HEK293 (cell line): ENCODE data around the gene ZNF680.

ENCODE experiments used
- CTCF ChIA-PET: fragments of 350-600 bp; formaldehyde crosslinking; extraction: SDS; loops from one replicate; lab custom pipeline; 2021; ENCODE audit warnings: antibody characterized with exemption; lab: Yijun Ruan, JAX
- POLR2A ChIA-PET: fragments of 300-600 bp; formaldehyde crosslinking; extraction: SDS; loops from one replicate; lab custom pipeline; 2020; ENCODE audit warnings: antibody characterized with exemption, inconsistent platforms; lab: Yijun Ruan, JAX
- H3K27ac ChIP-seq: fragments of 200-500 bp; sonication (Bioruptor generic); 2 replicates; pipeline ENCODE4 v1.5.1; 2014; ENCODE audit warnings: low read depth, low read length, control low read depth, inconsistent platforms; ENCODE audit errors: extremely low read depth
- H3K36me3 ChIP-seq, 2 experiments: fragments of 200-500 bp in 1 of 2; sonication (Bioruptor generic) in 1 of 2; 1 replicate in 1 of 2; 2 replicates in 1 of 2; pipeline ENCODE4 v1.5.1; 2014 to 2017; ENCODE audit warnings: inconsistent platforms in 2 of 2, low read length in 2 of 2; ENCODE audit not compliant: control insufficient read depth in 2 of 2, insufficient read depth in 1 of 2
- H3K4me1 ChIP-seq: fragments of 200-500 bp; sonication (Bioruptor generic); 2 replicates; pipeline ENCODE4 v1.5.1; 2014; ENCODE audit warnings: mild to moderate bottlenecking, low read length, inconsistent platforms; ENCODE audit not compliant: control insufficient read depth, insufficient read depth
- H3K4me3 ChIP-seq: 2 replicates; pipeline ENCODE4 v1.5.1; 2011; ENCODE audit warnings: low read depth, mild to moderate bottlenecking, control low read depth, low read length, moderate library complexity
- H3K9me3 ChIP-seq: fragments of 200-500 bp; sonication (Bioruptor generic); 2 replicates; pipeline ENCODE4 v1.5.1; 2014; ENCODE audit warnings: low read depth, low read length, inconsistent platforms; ENCODE audit not compliant: control insufficient read depth, insufficient read depth
- FEZF1 ChIP-seq: fragments of 450-650 bp; formaldehyde crosslinking; IDR thresholded peaks from 2 replicates; pipeline ENCODE4 v1.5.1; 2016; ENCODE audit warnings: missing biosample characterization, missing genetic modification characterization
- REPIN1 ChIP-seq: fragments of 450-650 bp; formaldehyde crosslinking; IDR thresholded peaks from 2 replicates; pipeline ENCODE4 v1.5.1; 2017; ENCODE audit warnings: missing biosample characterization, missing genetic modification characterization, low read depth
- SETDB1 ChIP-seq: IDR thresholded peaks from one replicate; pipeline ENCODE4 v1.6.1; 2017; ENCODE audit warnings: mild to moderate bottlenecking, low read length, moderate library complexity, mixed read lengths; ENCODE audit not compliant: insufficient read length
- SP2 ChIP-seq: fragments of 450-650 bp; formaldehyde crosslinking; IDR thresholded peaks from 2 replicates; pipeline ENCODE4 v1.5.1; 2016; ENCODE audit warnings: missing biosample characterization, missing genetic modification characterization
- ZBTB17 ChIP-seq: fragments of 450-650 bp; formaldehyde crosslinking; IDR thresholded peaks from 2 replicates; pipeline ENCODE4 v1.5.1; 2016; ENCODE audit warnings: missing biosample characterization, missing genetic modification characterization
- ZEB2 ChIP-seq: fragments of 450-650 bp; formaldehyde crosslinking; IDR thresholded peaks from 2 replicates; pipeline ENCODE4 v1.5.1; 2016; ENCODE audit warnings: missing biosample characterization, missing genetic modification characterization
- ZFP41 ChIP-seq: fragments of 450-650 bp; formaldehyde crosslinking; IDR thresholded peaks from 2 replicates; pipeline ENCODE4 v1.5.1; 2016; ENCODE audit warnings: missing biosample characterization, missing genetic modification characterization, borderline replicate concordance
- ZFP69B ChIP-seq: fragments of 450-650 bp; formaldehyde crosslinking; IDR thresholded peaks from 2 replicates; pipeline ENCODE4 v1.5.1; 2016; ENCODE audit warnings: missing biosample characterization, missing genetic modification characterization
- ZNF112 ChIP-seq: fragments of 450-650 bp; formaldehyde crosslinking; IDR thresholded peaks from 2 replicates; pipeline ENCODE4 v1.5.0; 2017; ENCODE audit warnings: missing biosample characterization, missing genetic modification characterization
- ZNF121 ChIP-seq: fragments of 450-650 bp; formaldehyde crosslinking; IDR thresholded peaks from 2 replicates; pipeline ENCODE4 v1.5.1; 2016; ENCODE audit warnings: missing biosample characterization, missing genetic modification characterization
- ZNF19 ChIP-seq: fragments of 450-650 bp; formaldehyde crosslinking; IDR thresholded peaks from 2 replicates; pipeline ENCODE4; 2016; ENCODE audit warnings: missing biosample characterization, missing genetic modification characterization, low read depth
- ZNF202 ChIP-seq: fragments of 450-650 bp; formaldehyde crosslinking; IDR thresholded peaks from 2 replicates; pipeline ENCODE4 v1.5.1; 2016; ENCODE audit warnings: missing biosample characterization, missing genetic modification characterization, borderline replicate concordance
- ZNF274 ChIP-seq, 2 experiments: fragments of 200-500 bp in 1 of 2; fragments of 450-650 bp in 1 of 2; sonication (Bioruptor generic) in 1 of 2; formaldehyde crosslinking in 1 of 2; IDR thresholded peaks; 2 replicates each; pipeline versions ENCODE4 v1.5.1 to v1.6.1; 2014 to 2016; ENCODE audit warnings: borderline replicate concordance in 1 of 2, inconsistent platforms in 1 of 2, low read length in 1 of 2, missing biosample characterization in 1 of 2, missing genetic modification characterization in 1 of 2
- ZNF433 ChIP-seq: fragments of 450-650 bp; formaldehyde crosslinking; IDR thresholded peaks from 2 replicates; pipeline ENCODE4 v1.5.1; 2016; ENCODE audit warnings: missing biosample characterization, missing genetic modification characterization, low read depth
- ZNF501 ChIP-seq: fragments of 450-650 bp; formaldehyde crosslinking; IDR thresholded peaks from 2 replicates; pipeline ENCODE4 v1.5.1; 2016; ENCODE audit warnings: missing biosample characterization, missing genetic modification characterization
- ZNF530 ChIP-seq: fragments of 450-650 bp; formaldehyde crosslinking; IDR thresholded peaks from 2 replicates; pipeline ENCODE4 v1.5.1; 2016; ENCODE audit warnings: low read depth, missing biosample characterization, missing genetic modification characterization
- ZNF555 ChIP-seq: fragments of 450-650 bp; formaldehyde crosslinking; conservative IDR thresholded peaks from 2 replicates; pipeline ENCODE4 v1.5.1; 2017; ENCODE audit warnings: missing biosample characterization, mild to moderate bottlenecking, missing genetic modification characterization, inconsistent platforms
- ZNF791 ChIP-seq: fragments of 450-650 bp; formaldehyde crosslinking; IDR thresholded peaks from 2 replicates; pipeline ENCODE4 v1.5.1; 2016; ENCODE audit warnings: missing biosample characterization, missing genetic modification characterization
- TF ChIP-seq, protein P1 (sequence below): fragments of 450-650 bp; formaldehyde crosslinking; IDR thresholded peaks from 2 replicates; pipeline ENCODE4 v1.5.1; 2016; ENCODE audit warnings: missing biosample characterization, missing genetic modification characterization, borderline replicate concordance
- TF ChIP-seq, protein P2 (sequence below): fragments of 450-650 bp; formaldehyde crosslinking; IDR thresholded peaks from 2 replicates; pipeline ENCODE4 v1.5.1; 2016; ENCODE audit warnings: missing biosample characterization, missing genetic modification characterization
- TF ChIP-seq, protein P3 (sequence below): fragments of 450-650 bp; formaldehyde crosslinking; IDR thresholded peaks from 2 replicates; pipeline ENCODE4 v1.5.1; 2016; ENCODE audit warnings: missing biosample characterization, missing genetic modification characterization, low read depth
- TF ChIP-seq, protein P4 (sequence below): fragments of 450-650 bp; formaldehyde crosslinking; IDR thresholded peaks from 2 replicates; pipeline ENCODE4 v1.5.1; 2016; ENCODE audit warnings: missing biosample characterization, missing genetic modification characterization

ZNF680 gene

DNA sequence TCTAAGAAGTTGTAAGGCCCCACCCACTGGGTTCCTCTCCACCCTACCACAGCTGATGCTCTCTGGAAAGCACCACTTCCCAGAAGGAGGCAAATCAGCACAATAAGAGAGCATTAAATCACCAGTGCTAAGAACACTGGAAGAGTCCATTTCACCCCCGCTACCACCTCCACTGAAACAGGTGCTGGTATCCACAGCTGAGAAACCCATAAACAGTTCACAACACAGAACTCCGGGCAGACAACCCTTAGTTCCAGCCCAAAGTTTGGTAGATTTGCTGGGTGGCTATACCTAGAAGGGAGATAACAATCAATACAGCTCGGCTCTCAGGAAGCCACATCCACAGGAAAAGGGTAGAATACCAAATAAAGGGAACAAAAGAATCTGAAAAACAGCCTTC, 34.1 kb downstream of the ZNF680 start (continued):
- TF ChIP-seq, protein P1, sequence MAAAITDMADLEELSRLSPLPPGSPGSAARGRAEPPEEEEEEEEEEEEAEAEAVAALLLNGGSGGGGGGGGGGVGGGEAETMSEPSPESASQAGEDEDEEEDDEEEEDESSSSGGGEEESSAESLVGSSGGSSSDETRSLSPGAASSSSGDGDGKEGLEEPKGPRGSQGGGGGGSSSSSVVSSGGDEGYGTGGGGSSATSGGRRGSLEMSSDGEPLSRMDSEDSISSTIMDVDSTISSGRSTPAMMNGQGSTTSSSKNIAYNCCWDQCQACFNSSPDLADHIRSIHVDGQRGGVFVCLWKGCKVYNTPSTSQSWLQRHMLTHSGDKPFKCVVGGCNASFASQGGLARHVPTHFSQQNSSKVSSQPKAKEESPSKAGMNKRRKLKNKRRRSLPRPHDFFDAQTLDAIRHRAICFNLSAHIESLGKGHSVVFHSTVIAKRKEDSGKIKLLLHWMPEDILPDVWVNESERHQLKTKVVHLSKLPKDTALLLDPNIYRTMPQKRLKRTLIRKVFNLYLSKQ = no peak
- TF ChIP-seq, protein P2, sequence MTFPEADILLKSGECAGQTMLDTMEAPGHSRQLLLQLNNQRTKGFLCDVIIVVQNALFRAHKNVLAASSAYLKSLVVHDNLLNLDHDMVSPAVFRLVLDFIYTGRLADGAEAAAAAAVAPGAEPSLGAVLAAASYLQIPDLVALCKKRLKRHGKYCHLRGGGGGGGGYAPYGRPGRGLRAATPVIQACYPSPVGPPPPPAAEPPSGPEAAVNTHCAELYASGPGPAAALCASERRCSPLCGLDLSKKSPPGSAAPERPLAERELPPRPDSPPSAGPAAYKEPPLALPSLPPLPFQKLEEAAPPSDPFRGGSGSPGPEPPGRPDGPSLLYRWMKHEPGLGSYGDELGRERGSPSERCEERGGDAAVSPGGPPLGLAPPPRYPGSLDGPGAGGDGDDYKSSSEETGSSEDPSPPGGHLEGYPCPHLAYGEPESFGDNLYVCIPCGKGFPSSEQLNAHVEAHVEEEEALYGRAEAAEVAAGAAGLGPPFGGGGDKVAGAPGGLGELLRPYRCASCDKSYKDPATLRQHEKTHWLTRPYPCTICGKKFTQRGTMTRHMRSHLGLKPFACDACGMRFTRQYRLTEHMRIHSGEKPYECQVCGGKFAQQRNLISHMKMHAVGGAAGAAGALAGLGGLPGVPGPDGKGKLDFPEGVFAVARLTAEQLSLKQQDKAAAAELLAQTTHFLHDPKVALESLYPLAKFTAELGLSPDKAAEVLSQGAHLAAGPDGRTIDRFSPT (tag by site-specific recombination) = no peak
- TF ChIP-seq ZNF433 (tag by site-specific recombination) (no peak), ZNF202 (tag by site-specific recombination) (no peak), ZNF112 (tag by site-specific recombination) (no peak), ZEB2 (tag by site-specific recombination) (no peak), ZNF19 (tag by site-specific recombination) (no peak), ZNF530 (tag by site-specific recombination) (no peak), ZNF501 (tag by site-specific recombination) (no peak), ZFP41 (tag by site-specific recombination) (no peak), ZNF555 (tag by site-specific recombination) (no peak), ZBTB17 (no peak)
- TF ChIP-seq, all 188 proteins: peak for 0

DNA sequence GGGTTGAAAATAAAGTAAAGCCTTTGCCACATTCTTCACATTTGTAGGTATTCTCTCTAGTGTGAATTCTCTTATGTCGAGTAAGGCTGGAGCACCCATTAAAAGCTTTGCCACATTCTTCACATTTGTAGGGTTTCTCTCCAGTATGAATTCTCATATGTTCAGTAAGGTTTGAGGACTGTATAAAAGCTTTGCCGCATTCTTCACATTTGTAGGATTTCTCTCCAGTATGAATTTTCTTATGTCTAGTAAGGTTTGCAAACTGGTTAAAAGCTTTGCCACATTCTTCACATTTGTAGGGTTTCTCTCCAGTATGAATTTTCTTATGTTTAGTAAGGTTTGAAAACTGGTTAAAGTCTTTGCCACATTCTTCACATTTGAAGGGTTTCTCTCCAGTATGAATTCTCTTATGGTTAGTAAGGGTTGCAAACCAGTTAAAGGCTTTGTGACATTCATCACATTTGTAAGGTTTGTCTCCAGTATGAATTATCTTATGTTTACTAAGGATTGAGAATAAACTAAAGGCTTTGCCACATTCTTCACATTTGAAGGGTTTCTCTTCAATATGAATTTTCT, 41.4 kb downstream of the ZNF680 start:
- POLR2A ChIA-PET = no interaction called here
- Histone ChIP-seq H3K27ac (no peak overlapping the region), H3K36me3 (peaks cover 6 to 27% of the 10 kb centered on the region in 2 experiments; a peak in 2 of 3 replicates), H3K4me1 (no peaks in the 10 kb centered on the region), H3K9me3 (no peaks in the 10 kb centered on the region), H3K4me3 (no peak overlapping the region)
- TF ChIP-seq ZNF274 (IDR thresholded peaks at IDR 0.05; ENCODE audit: low read length) (no peak), ZNF274 (tag by site-specific recombination; IDR thresholded peaks at IDR 0.05; ENCODE audit: borderline replicate concordance) (peak; percentile 55; the same call in 1 of the 2 replicates), ZFP69B (tag by site-specific recombination) (no peak), FEZF1 (tag by site-specific recombination) (no peak), SETDB1 (peak; percentile 88)
- CTCF ChIA-PET = no interaction called here

DNA sequence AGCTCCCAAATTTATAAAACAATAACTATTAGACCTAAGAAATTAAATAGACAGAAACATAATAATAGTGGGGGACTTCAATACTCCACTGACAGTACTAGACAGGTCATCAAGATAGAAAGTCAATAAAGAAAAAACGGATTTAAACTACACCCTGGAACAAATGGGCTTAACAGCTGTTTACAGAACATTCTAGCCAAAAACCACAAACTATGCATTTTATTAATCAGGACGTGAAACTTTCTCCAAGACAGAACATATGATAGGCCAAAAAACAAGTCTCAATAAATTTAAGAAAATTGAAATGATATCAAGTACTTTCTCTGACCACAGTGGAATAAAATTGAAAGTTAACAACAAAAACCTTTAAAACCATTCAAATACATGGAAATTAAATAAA, 46.4 kb downstream of the ZNF680 start:
- POLR2A ChIA-PET = no interaction called here

DNA sequence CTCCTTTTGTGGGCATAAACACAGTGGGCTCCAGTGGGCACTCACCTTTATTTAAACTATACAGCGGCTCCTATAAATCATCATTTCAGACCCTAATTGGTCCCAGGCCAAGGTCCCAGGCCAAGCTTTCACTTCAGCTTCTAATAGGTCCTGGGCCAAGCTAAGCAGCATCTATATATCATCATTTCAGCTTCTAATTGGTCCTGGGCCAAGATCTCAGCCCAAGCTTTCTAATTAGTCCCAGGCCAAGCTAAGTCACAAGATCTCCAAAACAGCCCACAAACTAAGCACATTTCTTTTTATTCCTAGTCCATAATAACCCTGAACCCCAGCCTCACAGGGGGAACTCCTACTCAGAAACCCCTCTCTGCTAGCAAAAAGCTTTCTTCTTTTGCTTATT, 47.1 kb downstream of the ZNF680 start:
- H3K27ac ChIP-seq = no peak overlapping the region
- POLR2A ChIA-PET = no interaction called here
- H3K36me3 ChIP-seq = peaks cover 0 to 6% of the 10 kb centered on the region in 2 experiments; a peak in 1 of 3 replicates
- CTCF ChIA-PET = no interaction called here
- H3K9me3 ChIP-seq = no peaks in the 10 kb centered on the region
- H3K4me3 ChIP-seq = no peak overlapping the region
- no peaks in the 10 kb centered on the region for H3K4me1 ChIP-seq
- TF ChIP-seq SP2 (no peak), ZNF121 (tag by site-specific recombination) (no peak), ZNF791 (tag by site-specific recombination) (no peak)
- TF ChIP-seq, protein P3, sequence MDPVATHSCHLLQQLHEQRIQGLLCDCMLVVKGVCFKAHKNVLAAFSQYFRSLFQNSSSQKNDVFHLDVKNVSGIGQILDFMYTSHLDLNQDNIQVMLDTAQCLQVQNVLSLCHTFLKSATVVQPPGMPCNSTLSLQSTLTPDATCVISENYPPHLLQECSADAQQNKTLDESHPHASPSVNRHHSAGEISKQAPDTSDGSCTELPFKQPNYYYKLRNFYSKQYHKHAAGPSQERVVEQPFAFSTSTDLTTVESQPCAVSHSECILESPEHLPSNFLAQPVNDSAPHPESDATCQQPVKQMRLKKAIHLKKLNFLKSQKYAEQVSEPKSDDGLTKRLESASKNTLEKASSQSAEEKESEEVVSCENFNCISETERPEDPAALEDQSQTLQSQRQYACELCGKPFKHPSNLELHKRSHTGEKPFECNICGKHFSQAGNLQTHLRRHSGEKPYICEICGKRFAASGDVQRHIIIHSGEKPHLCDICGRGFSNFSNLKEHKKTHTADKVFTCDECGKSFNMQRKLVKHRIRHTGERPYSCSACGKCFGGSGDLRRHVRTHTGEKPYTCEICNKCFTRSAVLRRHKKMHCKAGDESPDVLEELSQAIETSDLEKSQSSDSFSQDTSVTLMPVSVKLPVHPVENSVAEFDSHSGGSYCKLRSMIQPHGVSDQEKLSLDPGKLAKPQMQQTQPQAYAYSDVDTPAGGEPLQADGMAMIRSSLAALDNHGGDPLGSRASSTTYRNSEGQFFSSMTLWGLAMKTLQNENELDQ (tag by site-specific recombination) = no peak
- TF ChIP-seq, protein P4, sequence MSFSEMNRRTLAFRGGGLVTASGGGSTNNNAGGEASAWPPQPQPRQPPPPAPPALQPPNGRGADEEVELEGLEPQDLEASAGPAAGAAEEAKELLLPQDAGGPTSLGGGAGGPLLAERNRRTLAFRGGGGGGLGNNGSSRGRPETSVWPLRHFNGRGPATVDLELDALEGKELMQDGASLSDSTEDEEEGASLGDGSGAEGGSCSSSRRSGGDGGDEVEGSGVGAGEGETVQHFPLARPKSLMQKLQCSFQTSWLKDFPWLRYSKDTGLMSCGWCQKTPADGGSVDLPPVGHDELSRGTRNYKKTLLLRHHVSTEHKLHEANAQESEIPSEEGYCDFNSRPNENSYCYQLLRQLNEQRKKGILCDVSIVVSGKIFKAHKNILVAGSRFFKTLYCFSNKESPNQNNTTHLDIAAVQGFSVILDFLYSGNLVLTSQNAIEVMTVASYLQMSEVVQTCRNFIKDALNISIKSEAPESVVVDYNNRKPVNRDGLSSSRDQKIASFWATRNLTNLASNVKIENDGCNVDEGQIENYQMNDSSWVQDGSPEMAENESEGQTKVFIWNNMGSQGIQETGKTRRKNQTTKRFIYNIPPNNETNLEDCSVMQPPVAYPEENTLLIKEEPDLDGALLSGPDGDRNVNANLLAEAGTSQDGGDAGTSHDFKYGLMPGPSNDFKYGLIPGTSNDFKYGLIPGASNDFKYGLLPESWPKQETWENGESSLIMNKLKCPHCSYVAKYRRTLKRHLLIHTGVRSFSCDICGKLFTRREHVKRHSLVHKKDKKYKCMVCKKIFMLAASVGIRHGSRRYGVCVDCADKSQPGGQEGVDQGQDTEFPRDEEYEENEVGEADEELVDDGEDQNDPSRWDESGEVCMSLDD (tag by site-specific recombination) = no peak

More for the DNA sequence above, 46.4 kb downstream of the ZNF680 start:
- no peaks in the 10 kb centered on the region for H3K9me3 ChIP-seq
- CTCF ChIA-PET = no interaction called here
- TF ChIP-seq REPIN1 (tag by site-specific recombination) = no peak
- no peaks in the 10 kb centered on the region for H3K4me1 ChIP-seq
- H3K4me3 ChIP-seq = no peak overlapping the region
- no peak overlapping the region for H3K27ac ChIP-seq
- H3K36me3 ChIP-seq = peaks cover 6% of the 10 kb centered on the region in 2 experiments; a peak in 2 of 3 replicates
